B cell (primary cell): ENCODE measurements around the gene CCL19.

Experiments
- EZH2 ChIP-seq: IDR thresholded peaks from 2 replicates; pipeline ENCODE4 v1.6.1; 2012; ENCODE audit warnings: borderline replicate concordance, low read depth, mild to moderate bottlenecking, moderate library complexity, low read length; ENCODE audit not compliant: insufficient read depth, poor library complexity, severe bottlenecking
- TF ChIP-seq, protein P1 (sequence below): fragments of 200-600 bp; IDR thresholded peaks from one replicate; pipeline ENCODE4 v1.8.0; 2022; ENCODE audit warnings: antibody characterized with exemption, mild to moderate bottlenecking

DNA sequence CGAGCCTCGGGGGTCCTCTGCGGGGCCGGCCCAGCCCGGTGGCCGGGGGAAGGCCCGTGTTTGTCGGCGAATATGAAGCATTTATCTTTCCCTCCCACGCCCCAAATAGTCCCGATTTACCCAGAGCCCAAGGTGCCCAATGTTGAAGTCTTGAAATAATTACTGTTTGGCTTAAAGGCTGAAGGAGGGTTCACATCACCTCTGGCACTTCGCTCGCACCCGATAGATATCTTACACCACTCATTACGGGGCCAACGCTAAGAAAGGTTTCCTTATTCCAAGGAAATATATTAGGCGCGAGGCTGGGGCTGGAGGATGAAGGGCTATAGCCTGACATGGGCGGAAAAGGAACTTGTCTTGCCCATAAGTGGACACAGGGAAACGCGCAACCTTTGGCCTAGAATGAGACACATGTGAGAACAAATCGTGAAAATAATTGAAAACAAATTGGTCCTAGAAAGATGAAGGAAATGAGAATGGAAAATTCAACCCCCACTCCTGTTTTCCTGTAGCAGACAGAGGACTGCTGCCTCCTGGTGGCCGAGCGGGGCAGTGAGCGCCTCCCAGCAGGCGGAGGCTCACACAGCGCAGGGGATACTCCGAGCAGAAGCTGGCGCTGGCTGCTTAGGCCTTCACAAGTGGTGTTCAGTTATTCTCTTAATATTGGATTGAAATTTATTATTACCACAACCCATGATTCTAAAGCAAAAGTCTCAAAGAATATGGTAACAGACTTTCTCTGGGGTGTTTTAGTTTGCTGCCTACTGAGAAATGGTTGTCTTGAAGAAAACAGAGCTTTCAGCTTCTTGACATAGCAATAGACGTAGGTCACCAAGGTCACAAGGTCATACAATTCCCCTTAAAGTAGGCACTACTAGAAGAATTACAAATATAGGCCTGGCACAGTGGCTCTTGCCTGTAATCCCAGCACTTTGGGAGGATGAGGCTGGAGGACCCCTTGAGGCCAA is 11.0 kb upstream of the CCL19 start:
- TF ChIP-seq, protein P1, sequence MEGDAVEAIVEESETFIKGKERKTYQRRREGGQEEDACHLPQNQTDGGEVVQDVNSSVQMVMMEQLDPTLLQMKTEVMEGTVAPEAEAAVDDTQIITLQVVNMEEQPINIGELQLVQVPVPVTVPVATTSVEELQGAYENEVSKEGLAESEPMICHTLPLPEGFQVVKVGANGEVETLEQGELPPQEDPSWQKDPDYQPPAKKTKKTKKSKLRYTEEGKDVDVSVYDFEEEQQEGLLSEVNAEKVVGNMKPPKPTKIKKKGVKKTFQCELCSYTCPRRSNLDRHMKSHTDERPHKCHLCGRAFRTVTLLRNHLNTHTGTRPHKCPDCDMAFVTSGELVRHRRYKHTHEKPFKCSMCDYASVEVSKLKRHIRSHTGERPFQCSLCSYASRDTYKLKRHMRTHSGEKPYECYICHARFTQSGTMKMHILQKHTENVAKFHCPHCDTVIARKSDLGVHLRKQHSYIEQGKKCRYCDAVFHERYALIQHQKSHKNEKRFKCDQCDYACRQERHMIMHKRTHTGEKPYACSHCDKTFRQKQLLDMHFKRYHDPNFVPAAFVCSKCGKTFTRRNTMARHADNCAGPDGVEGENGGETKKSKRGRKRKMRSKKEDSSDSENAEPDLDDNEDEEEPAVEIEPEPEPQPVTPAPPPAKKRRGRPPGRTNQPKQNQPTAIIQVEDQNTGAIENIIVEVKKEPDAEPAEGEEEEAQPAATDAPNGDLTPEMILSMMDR, result peak; percentile 97
- no peak for TF ChIP-seq EZH2
